GM23248 (cell line): Measurements from ENCODE around the gene NPIPB5. TPM values are rescaled to one million over a fixed set of nuclear protein-coding genes. Genes with fewer than 3 reads are reported as not detected.
"Not testable (repeated sequence)": the region's sequence is repeated elsewhere in the genome, so short reads cannot be mapped to it uniquely, and the experiment has no call there.

Experiments
- DNase-seq: peaks from one replicate; pipeline ENCODE4 v3.0.0-alpha.2; 2015
- H2AFZ ChIP-seq: fragments of 200-600 bp; sonication (generic); 2 replicates; pipeline ENCODE4 v1.6.1; 2016; ENCODE audit warnings: antibody characterized with exemption
- H3F3A ChIP-seq: fragments of 200-600 bp; sonication (generic); 2 replicates; pipeline ENCODE4 v1.6.1; 2016; ENCODE audit warnings: mild to moderate bottlenecking, antibody characterized with exemption, mixed run types; ENCODE audit not compliant: insufficient read depth
- H3K27ac ChIP-seq: fragments of 200-600 bp; sonication (generic); 2 replicates; pipeline ENCODE4 v1.5.1; 2016; ENCODE audit warnings: mild to moderate bottlenecking
- H3K27me3 ChIP-seq: fragments of 200-600 bp; sonication (generic); replicated peaks from 2 replicates; pipeline ENCODE4 v1.6.1; 2016; ENCODE audit warnings: mild to moderate bottlenecking; ENCODE audit not compliant: insufficient read depth
- H3K36me3 ChIP-seq: fragments of 200-600 bp; sonication (generic); 2 replicates; pipeline ENCODE4 v1.6.1; 2016; ENCODE audit warnings: low read depth, mild to moderate bottlenecking
- H3K4me1 ChIP-seq: fragments of 200-600 bp; sonication (generic); 2 replicates; pipeline ENCODE4 v1.6.1; 2016; ENCODE audit warnings: mild to moderate bottlenecking; ENCODE audit not compliant: insufficient read depth
- H3K4me2 ChIP-seq: fragments of 200-600 bp; sonication (generic); one replicate; pipeline ENCODE4 v1.6.1; 2016; ENCODE audit warnings: mild to moderate bottlenecking; ENCODE audit not compliant: unreplicated experiment
- H3K4me3 ChIP-seq: fragments of 200-600 bp; sonication (generic); 2 replicates; pipeline ENCODE4 v1.5.1; 2016; ENCODE audit warnings: mild to moderate bottlenecking
- H3K79me2 ChIP-seq: fragments of 200-600 bp; sonication (generic); 2 replicates; pipeline ENCODE4 v1.6.1; 2016; ENCODE audit warnings: mild to moderate bottlenecking; ENCODE audit not compliant: insufficient read depth
- H3K9ac ChIP-seq: fragments of 200-600 bp; sonication (generic); 2 replicates; pipeline ENCODE4 v1.6.1; 2016; ENCODE audit warnings: mild to moderate bottlenecking
- H3K9me2 ChIP-seq: fragments of 200-600 bp; sonication (generic); 2 replicates; pipeline ENCODE4 v1.6.1; 2016; ENCODE audit warnings: mixed run types, mild to moderate bottlenecking, moderate library complexity; ENCODE audit not compliant: insufficient read depth
- H3K9me3 ChIP-seq: fragments of 200-600 bp; sonication (generic); one replicate; pipeline ENCODE4 v1.6.1; 2017; ENCODE audit warnings: low read depth
- H4K20me1 ChIP-seq: fragments of 200-600 bp; sonication (generic); 2 replicates; pipeline ENCODE4 v1.6.0; 2016; ENCODE audit not compliant: insufficient read depth
- WGBS, 2 experiments: methylation state at CpG; one replicate each; pipeline ENCODE4 v1.1.6; 2015 to 2017; ENCODE audit warnings: low lambda C conversion rate in 2 of 2, low coverage in 1 of 2; ENCODE audit errors: missing lambda C conversion rate in 2 of 2; 5-methylcytosine and 5-hydroxymethylcytosine counted together
- in situ Hi-C: fragments of 300-500 bp; cut with MboI; formaldehyde crosslinking; loops from 2 replicates; pipeline ENCODE4 v1.15.0; 2020
- polyA plus RNA-seq: library from polyadenylated mRNA; unstranded; fragments of >200 nt; fragmentation: Nextera tagmentation; extraction: Ambion mirVana; gene quantifications from 2 replicates; pipeline ENCODE4 v1.2.1, GENCODE V29; 2016
- small RNA-seq: library from RNA; depleted of rRNA; stranded (forward); fragments of <200 nt; gene quantifications from one replicate; pipeline ENCODE3, GENCODE V24; 2014; ENCODE audit warnings: low read depth, low replicate concordance
- total RNA-seq: library from RNA; depleted of rRNA; stranded (reverse); fragments of >200 nt; shearing (Covaris generic); gene quantifications from 2 replicates; pipeline ENCODE4 v1.2.3, GENCODE V29; 2014; rRNA removed

The NPIPB5 gene
- total and polyA plus RNA-seq, 2 experiments from 2014 or later, result 21.3 to 50.8 TPM

GRCh38 chr16:22551651-22552050, 41.0 kb downstream of the NPIPB5 start:
- H2AFZ ChIP-seq, H3K4me1 ChIP-seq, H3K4me3 ChIP-seq, in situ Hi-C loops, H3K36me3 ChIP-seq, H3K9me3 ChIP-seq, H3K9ac ChIP-seq, H3F3A ChIP-seq, H3K4me2 ChIP-seq, H4K20me1 ChIP-seq, DNase-seq, H3K9me2 ChIP-seq, H3K27me3 ChIP-seq, H3K79me2 ChIP-seq, H3K27ac ChIP-seq: not testable (repeated sequence)
- WGBS, 2 experiments, result 60 to 64% methylated on average over 5 of the region's 5 CpGs

DNA sequence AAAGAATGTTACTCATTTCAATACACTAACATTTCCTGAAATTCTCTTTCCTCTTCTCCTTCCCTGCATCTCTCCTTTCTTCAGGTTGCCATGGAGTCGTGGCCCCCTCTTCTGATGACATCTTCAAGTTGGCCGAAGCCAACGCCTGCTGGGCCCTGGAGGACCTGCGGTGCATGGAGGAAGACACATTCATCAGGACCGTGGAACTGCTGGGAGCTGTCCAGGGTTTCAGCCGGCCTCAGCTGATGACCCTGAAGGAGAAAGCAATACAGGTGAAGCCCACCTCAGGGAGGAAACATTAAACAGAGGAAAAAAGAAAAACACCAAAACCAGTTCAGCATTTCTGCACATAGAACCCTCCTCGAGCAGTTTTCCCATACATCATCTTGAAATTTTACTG, 46.1 kb downstream of the NPIPB5 start:
- H3K4me2 ChIP-seq, H3K27ac ChIP-seq, H3K9ac ChIP-seq, H4K20me1 ChIP-seq, DNase-seq, H3K9me3 ChIP-seq, H3F3A ChIP-seq, H3K4me3 ChIP-seq, H2AFZ ChIP-seq, H3K27me3 ChIP-seq, H3K4me1 ChIP-seq, H3K36me3 ChIP-seq, in situ Hi-C loops, H3K79me2 ChIP-seq, H3K9me2 ChIP-seq: not testable (repeated sequence)
- WGBS, 2 experiments, result no CpG with 5 or more reads among the region's 7 CpGs

Small RNA genes within 50 kb of the gene (small RNA-seq; reads per million reads assigned to genes)
- gene AC106788.1, result not detected

Other genes starting within 250 kb of the NPIPB5 start
- gene POLR3E, start 213.5 kb upstream of the NPIPB5 start, total RNA-seq, result 20.8 and 27.1 TPM in 2 replicates
- gene POLR3E, start 213.5 kb upstream of the NPIPB5 start, polyA plus RNA-seq, result 12.4 and 14.0 TPM in 2 replicates
- 36.0 and 45.6 TPM in 2 replicates for gene CDR2, start 136.3 kb upstream of the NPIPB5 start, total RNA-seq
- 25.1 and 26.7 TPM in 2 replicates for gene CDR2, start 136.3 kb upstream of the NPIPB5 start, polyA plus RNA-seq